ENCODE measurements around the gene EPB41L1.

Gene EPB41L1

GRCh38 chr20:36125097-36125496, 29.4 kb upstream of the EPB41L1 start:
- no peak for TF ChIP-seq CTCF (IDR thresholded peaks at IDR 0.05; ENCODE audit: borderline replicate concordance, insufficient read depth, low read depth, low read length)
- H3K4me3 ChIP-seq (ENCODE audit: low read depth, low read length), result no peak overlapping the region

GRCh38 chr20:36126836-36127527, 27.6 kb upstream of the EPB41L1 start:
- TF ChIP-seq CTCF (IDR thresholded peaks at IDR 0.05; ENCODE audit: borderline replicate concordance, insufficient read depth, low read depth, low read length), result no peak
- H3K4me3 ChIP-seq (ENCODE audit: low read depth, low read length), result no peak overlapping the region

- TF ChIP-seq CTCF (IDR thresholded peaks at IDR 0.05; ENCODE audit: borderline replicate concordance, insufficient read depth, low read depth, low read length), result no peak
- no peak overlapping the region for H3K4me3 ChIP-seq (ENCODE audit: low read depth, low read length)
These were observed 25.9 kb upstream of the EPB41L1 start for GRCh38 chr20:36128463-36129159.

- no peak overlapping the region for H3K4me3 ChIP-seq (ENCODE audit: low read depth, low read length)
- no peak for TF ChIP-seq CTCF (IDR thresholded peaks at IDR 0.05; ENCODE audit: borderline replicate concordance, insufficient read depth, low read depth, low read length)
These were observed 25.4 kb upstream of the EPB41L1 start for GRCh38 chr20:36129160-36129543.

- no peak overlapping the region for H3K4me3 ChIP-seq (ENCODE audit: low read depth, low read length)
- no peak for TF ChIP-seq CTCF (IDR thresholded peaks at IDR 0.05; ENCODE audit: borderline replicate concordance, insufficient read depth, low read depth, low read length)
These were observed 24.1 kb upstream of the EPB41L1 start for GRCh38 chr20:36130390-36130789.

GRCh38 chr20:36132802-36133211, 21.7 kb upstream of the EPB41L1 start:
- H3K4me3 ChIP-seq (ENCODE audit: low read depth, low read length), result no peak overlapping the region

More at GRCh38 chr20:36132802-36133211, 21.7 kb upstream of the EPB41L1 start:
- no peak for TF ChIP-seq CTCF (IDR thresholded peaks at IDR 0.05; ENCODE audit: borderline replicate concordance, insufficient read depth, low read depth, low read length)

Data from GM12875 (cell line).